MCF 10A (cell line): ENCODE results near the gene TMEM259. TPM values are rescaled to one million over a fixed set of nuclear protein-coding genes. Genes with fewer than 3 reads are reported as not detected.

Experiments used
- BruUV-seq: library from RNA; stranded (reverse); fragments of 400-500 nt; replicated peaks from 2 replicates; lab custom pipeline; 2021; lab: Mats Ljungman, UMichigan
- CTCF ChIA-PET: fragments of 300-600 bp; sonication (Branson Sonifier 250); formaldehyde crosslinking; extraction: SDS; loops from one replicate; lab custom pipeline; 2021; ENCODE audit warnings: antibody characterized with exemption, inconsistent platforms; lab: Yijun Ruan, JAX
- POLR2A ChIA-PET: fragments of 300-600, 350-650 bp; sonication (Branson Sonifier 250); formaldehyde crosslinking; extraction: SDS; loops from one replicate; lab custom pipeline; 2020; ENCODE audit warnings: antibody characterized with exemption, inconsistent platforms; lab: Yijun Ruan, JAX
- DNase-seq: peaks from one replicate; pipeline ENCODE4 v3.0.0-alpha.2; 2018; ENCODE audit not compliant: unreplicated experiment
- H3K27ac Mint-ChIP-seq: one replicate; pipeline ENCODE4 v1.8.0; 2022; ENCODE audit warnings: mild to moderate bottlenecking, low read depth, mixed read lengths; ENCODE audit not compliant: unreplicated experiment
- H3K27me3 Mint-ChIP-seq: one replicate; pipeline ENCODE4 v1.8.0; 2022; ENCODE audit warnings: mixed read lengths; ENCODE audit not compliant: insufficient read depth, unreplicated experiment
- H3K36me3 Mint-ChIP-seq: one replicate; pipeline ENCODE4 v1.8.0; 2022; ENCODE audit warnings: mild to moderate bottlenecking, moderate library complexity, mixed read lengths; ENCODE audit not compliant: insufficient read depth, unreplicated experiment
- H3K4me1 Mint-ChIP-seq: one replicate; pipeline ENCODE4 v1.8.0; 2022; ENCODE audit warnings: mixed read lengths; ENCODE audit not compliant: insufficient read depth, unreplicated experiment
- H3K4me3 Mint-ChIP-seq: one replicate; pipeline ENCODE4 v1.8.0; 2022; ENCODE audit warnings: mild to moderate bottlenecking, moderate library complexity, mixed read lengths; ENCODE audit not compliant: unreplicated experiment
- H3K9me3 Mint-ChIP-seq: one replicate; pipeline ENCODE4 v1.8.0; 2022; ENCODE audit warnings: mixed read lengths; ENCODE audit not compliant: unreplicated experiment
- CTCF ChIP-seq: fragments of 200-600 bp; IDR thresholded peaks from one replicate; pipeline ENCODE4 v1.8.0; 2022; ENCODE audit warnings: antibody characterized with exemption, mild to moderate bottlenecking; ENCODE audit not compliant: unreplicated experiment
- intact Hi-C: fragments of 100-400 bp; cut with micrococcal nuclease; formaldehyde crosslinking; loops from 2 replicates; pipeline ENCODE4 v1.14.1; 2022
- total RNA-seq: library from RNA; stranded (reverse); gene quantifications from 2 replicates; pipeline ENCODE4 v1.2.3, GENCODE V29; 2022

The TMEM259 gene
- total RNA-seq, 1 experiment from 2014 or later: 130 TPM

- CTCF ChIA-PET: no interaction called here
- Mint-ChIP-seq H3K27me3 (peaks cover 16% of the 10 kb centered on the region), H3K4me1 (peaks cover 6% of the 10 kb centered on the region), H3K4me3 (no peak overlapping the region), H3K27ac (no peak overlapping the region), H3K9me3 (no peaks in the 10 kb centered on the region), H3K36me3 (peaks cover 23% of the 10 kb centered on the region)
- POLR2A ChIA-PET: no interaction called here
- DNase-seq: no peak
- TF ChIP-seq CTCF: no peak
- BruUV-seq: no TSS peak
- intact Hi-C loops: no loop called here
Measured at GRCh38 chr19:994516-994915, 26.4 kb downstream of the TMEM259 start.

DNA sequence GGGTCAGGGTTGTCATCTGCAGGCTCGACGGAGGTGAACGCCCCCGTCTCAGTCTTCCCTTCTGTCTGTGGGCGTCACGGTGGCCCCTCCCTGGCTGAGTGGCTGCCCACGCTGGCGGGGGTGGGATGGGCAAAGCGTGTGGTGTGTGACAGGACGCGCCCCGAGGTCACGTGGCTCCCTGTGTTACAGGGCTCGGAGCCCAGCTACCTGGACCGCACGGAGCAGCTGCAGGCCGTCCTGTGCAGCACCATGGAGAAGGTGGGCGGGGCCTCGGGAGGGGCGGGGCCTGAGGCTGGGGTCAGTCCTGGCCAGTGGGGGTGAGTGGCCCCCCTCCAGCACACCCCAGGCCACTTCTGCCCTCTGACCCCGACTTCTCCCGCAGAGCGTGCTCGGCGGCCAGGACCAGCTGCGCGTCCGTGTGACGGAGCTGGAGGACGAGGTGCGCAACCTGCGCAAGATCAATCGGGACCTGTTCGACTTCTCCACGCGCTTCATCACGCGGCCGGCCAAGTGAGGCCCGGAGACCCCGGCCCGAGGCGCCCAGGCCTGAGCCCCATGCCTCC is 27.0 kb downstream of the TMEM259 start:
- Mint-ChIP-seq H3K4me1 (peaks cover 6% of the 10 kb centered on the region), H3K9me3 (no peaks in the 10 kb centered on the region), H3K36me3 (peaks cover 24% of the 10 kb centered on the region), H3K27ac (no peak overlapping the region), H3K4me3 (no peak overlapping the region), H3K27me3 (peaks cover 10% of the 10 kb centered on the region)
- CTCF ChIA-PET: no interaction called here
- no peak for TF ChIP-seq CTCF
- DNase-seq: no peak
- POLR2A ChIA-PET: no interaction called here
- intact Hi-C loops: no loop called here
- no TSS peak for BruUV-seq

GRCh38 chr19:993361-993830 is 27.5 kb downstream of the TMEM259 start:
- intact Hi-C loops: no loop called here
- no TSS peak for BruUV-seq
- ChIA-PET POLR2A (interaction anchor here (1.0 kb wide), 1 partner anchor 9 kb away, joined by 3 read pairs; the partner anchor contains the start of gene WDR18), CTCF (no interaction called here)
- Mint-ChIP-seq H3K27me3 (peaks cover 5% of the 10 kb centered on the region), H3K9me3 (no peaks in the 10 kb centered on the region), H3K4me3 (no peak overlapping the region), H3K4me1 (peaks cover 6% of the 10 kb centered on the region), H3K36me3 (peaks cover 29% of the 10 kb centered on the region), H3K27ac (no peak overlapping the region)
- TF ChIP-seq CTCF: no peak
- no peak for DNase-seq

- CTCF ChIA-PET: no interaction called here
Measured at GRCh38 chr19:992670-993055, 28.3 kb downstream of the TMEM259 start.

More at GRCh38 chr19:992670-993055, 28.3 kb downstream of the TMEM259 start:
- BruUV-seq: no TSS peak
- no peak for TF ChIP-seq CTCF
- no peak for DNase-seq
- Mint-ChIP-seq H3K36me3 (peaks cover 36% of the 10 kb centered on the region), H3K27ac (no peak overlapping the region), H3K4me1 (peaks cover 6% of the 10 kb centered on the region), H3K27me3 (no peaks in the 10 kb centered on the region), H3K9me3 (no peaks in the 10 kb centered on the region), H3K4me3 (no peak overlapping the region)
- intact Hi-C loops: no loop called here
- POLR2A ChIA-PET: interaction anchor here (0.6 to 1.0 kb wide), 2 partner anchors 8 to 201 kb away, joined by 3 read pairs; partner anchors contain the start of gene WDR18
